K562 (cell line): ENCODE results near the gene RPAP2. TPM values are rescaled to one million over a fixed set of nuclear protein-coding genes. Genes with fewer than 3 reads are reported as not detected.

ENCODE experiments used
- ATF3 ChIP-seq, 2 experiments: fragments of 450-650 bp in 1 of 2; sonication (generic) in 1 of 2; formaldehyde crosslinking in 1 of 2; IDR thresholded peaks in 1 of 2; conservative IDR thresholded peaks in 1 of 2; 2 replicates each; pipeline versions ENCODE4 v1.6.1 to v1.8.1; 2016 to 2023; ENCODE audit warnings: mild to moderate bottlenecking in 2 of 2, moderate library complexity in 2 of 2, inconsistent platforms in 1 of 2, missing genetic modification reagents in 1 of 2
- C11orf30 ChIP-seq: fragments of 450-650 bp; IDR thresholded peaks from 2 replicates; pipeline ENCODE4 v1.6.1; 2016; ENCODE audit warnings: low read depth, mild to moderate bottlenecking
- HDGF ChIP-seq: fragments of 450-650 bp; IDR thresholded peaks from 2 replicates; pipeline ENCODE4 v1.6.1; 2016
- KLF6 ChIP-seq: fragments of 250-450 bp; sonication (Bioruptor Pico); IDR thresholded peaks from 2 replicates; pipeline ENCODE4 v1.4.0; 2020; ENCODE audit warnings: mild to moderate bottlenecking, moderate library complexity, borderline replicate concordance
- MBD2 ChIP-seq: sonication (generic); IDR thresholded peaks from 2 replicates; pipeline ENCODE4 v1.6.1; 2016; ENCODE audit warnings: low read depth, borderline replicate concordance
- MEF2A ChIP-seq: IDR thresholded peaks from 2 replicates; pipeline ENCODE4 v1.6.1; 2011; ENCODE audit warnings: low read depth, mild to moderate bottlenecking, low read length, moderate library complexity; ENCODE audit not compliant: control insufficient read depth
- MTA2 ChIP-seq: fragments of 450-650 bp; IDR thresholded peaks from 2 replicates; pipeline ENCODE4 v1.6.1; 2016; ENCODE audit warnings: low read depth
- MTF1 ChIP-seq: fragments of 250-450 bp; sonication (Bioruptor Pico); IDR thresholded peaks from 2 replicates; pipeline ENCODE4 v1.9.0; 2021; ENCODE audit warnings: moderate library complexity, mild to moderate bottlenecking, inconsistent platforms, borderline replicate concordance
- PBX2 ChIP-seq, 2 experiments: IDR thresholded peaks in 1 of 2; conservative IDR thresholded peaks in 1 of 2; 2 replicates each; pipeline ENCODE4 v1.6.1; 2016; ENCODE audit warnings: low read depth in 2 of 2, mild to moderate bottlenecking in 1 of 2, missing compliant biosample characterization in 1 of 2, missing genetic modification characterization in 1 of 2, moderate library complexity in 1 of 2
- PHF20 ChIP-seq: fragments of 450-650 bp; IDR thresholded peaks from 2 replicates; pipeline ENCODE4 v1.6.1; 2018; ENCODE audit not compliant: partially characterized antibody
- RBM39 ChIP-seq: fragments of 200-400 bp; formaldehyde crosslinking; optimal IDR thresholded peaks from 2 replicates; pipeline ENCODE3; 2018; ENCODE audit warnings: low read depth, low read length
- TGIF2 ChIP-seq: sonication (generic); formaldehyde crosslinking; IDR thresholded peaks from 2 replicates; pipeline ENCODE4 v1.8.1; 2022; ENCODE audit warnings: mild to moderate bottlenecking, missing genetic modification reagents, moderate library complexity
- TRIM24 ChIP-seq, 2 experiments: fragments of 450-650 bp; IDR thresholded peaks; 2 replicates each; pipeline ENCODE4 v1.6.1; 2016
- polyA plus RNA-seq, 8 experiments: library from polyadenylated mRNA; depleted of rRNA in 4 of 8; stranded (reverse) in 5 of 8; unstranded in 3 of 8; fragments of >200 nt; fragmentation: Nextera tagmentation in 2 of 8; fragmentation: Illumina TruSeq in 1 of 8; extraction: Ambion mirVana in 2 of 8; extraction: Trizol in 1 of 8; gene quantifications; 2 replicates each; pipeline versions ENCODE4 v1.2.1 to v1.2.3, GENCODE V29; 2011 to 2014; ENCODE audit warnings: inconsistent platforms in 1 of 8, missing spikeins in 1 of 8
- total RNA-seq, 7 experiments: library from RNA; depleted of rRNA in 6 of 7; stranded (reverse); fragments of >200 nt in 6 of 7; fragmentation: Illumina TruSeq in 2 of 7; extraction: Trizol in 2 of 7; gene quantifications; 2 replicates each; pipeline versions ENCODE4 v1.2.1 to v1.2.3, GENCODE V29; 2011 to 2021; ENCODE audit warnings: low replicate concordance in 1 of 7
- TF ChIP-seq, protein P1 (sequence below): fragments of 450-650 bp; formaldehyde crosslinking; IDR thresholded peaks from 2 replicates; pipeline ENCODE4 v1.4.0; 2020; ENCODE audit warnings: mild to moderate bottlenecking, moderate library complexity
- TF ChIP-seq, protein P2 (sequence below), 2 experiments: fragments of 450-650 bp; IDR thresholded peaks; 2 replicates each; pipeline ENCODE4 v1.6.1; 2018; ENCODE audit warnings: mild to moderate bottlenecking in 2 of 2, low read depth in 1 of 2; ENCODE audit not compliant: partially characterized antibody in 2 of 2
- TF ChIP-seq, protein P3 (sequence below): sonication (generic); formaldehyde crosslinking; IDR thresholded peaks from 2 replicates; pipeline ENCODE4 v1.8.1; 2022; ENCODE audit warnings: missing genetic modification reagents

RPAP2 gene
- total and polyA plus RNA-seq, 9 of the 15 experiments (the other 6 are each of a cell fraction or from before 2014, with no cell fraction given), result 6.2 to 41.7 (median 28.7) TPM

- TF ChIP-seq, protein P1, sequence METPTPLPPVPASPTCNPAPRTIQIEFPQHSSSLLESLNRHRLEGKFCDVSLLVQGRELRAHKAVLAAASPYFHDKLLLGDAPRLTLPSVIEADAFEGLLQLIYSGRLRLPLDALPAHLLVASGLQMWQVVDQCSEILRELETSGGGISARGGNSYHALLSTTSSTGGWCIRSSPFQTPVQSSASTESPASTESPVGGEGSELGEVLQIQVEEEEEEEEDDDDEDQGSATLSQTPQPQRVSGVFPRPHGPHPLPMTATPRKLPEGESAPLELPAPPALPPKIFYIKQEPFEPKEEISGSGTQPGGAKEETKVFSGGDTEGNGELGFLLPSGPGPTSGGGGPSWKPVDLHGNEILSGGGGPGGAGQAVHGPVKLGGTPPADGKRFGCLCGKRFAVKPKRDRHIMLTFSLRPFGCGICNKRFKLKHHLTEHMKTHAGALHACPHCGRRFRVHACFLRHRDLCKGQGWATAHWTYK (CRISPR knock-in tag), result no peak
- TF ChIP-seq MBD2 (no peak), HDGF (no peak), ATF3 (IDR thresholded peaks at IDR 0.05) (peak; percentile 37; the same call in 1 of the 2 replicates), ATF3 (CRISPR knock-in tag; conservative IDR thresholded peaks at IDR 0.05) (no peak), C11orf30 (peak; percentile 73), MEF2A (no peak), TRIM24 (IDR thresholded peaks at IDR 0.05) (peak in 1 of 2 experiments; percentile 52; a peak in 1 of 4 replicates), MTA2 (peak; percentile 91), TGIF2 (no peak), PBX2 (CRISPR knock-in tag; IDR thresholded peaks at IDR 0.05; ENCODE audit: low read depth) (no peak), PBX2 (tag; conservative IDR thresholded peaks at IDR 0.05; ENCODE audit: low read depth) (0 out of 2 replicates have a peak, but pooled peaks have one; percentile 20), RBM39 (no peak), PHF20 (no peak), KLF6 (CRISPR knock-in tag) (no peak), MTF1 (CRISPR knock-in tag) (no peak)
- TF ChIP-seq, protein P2, sequence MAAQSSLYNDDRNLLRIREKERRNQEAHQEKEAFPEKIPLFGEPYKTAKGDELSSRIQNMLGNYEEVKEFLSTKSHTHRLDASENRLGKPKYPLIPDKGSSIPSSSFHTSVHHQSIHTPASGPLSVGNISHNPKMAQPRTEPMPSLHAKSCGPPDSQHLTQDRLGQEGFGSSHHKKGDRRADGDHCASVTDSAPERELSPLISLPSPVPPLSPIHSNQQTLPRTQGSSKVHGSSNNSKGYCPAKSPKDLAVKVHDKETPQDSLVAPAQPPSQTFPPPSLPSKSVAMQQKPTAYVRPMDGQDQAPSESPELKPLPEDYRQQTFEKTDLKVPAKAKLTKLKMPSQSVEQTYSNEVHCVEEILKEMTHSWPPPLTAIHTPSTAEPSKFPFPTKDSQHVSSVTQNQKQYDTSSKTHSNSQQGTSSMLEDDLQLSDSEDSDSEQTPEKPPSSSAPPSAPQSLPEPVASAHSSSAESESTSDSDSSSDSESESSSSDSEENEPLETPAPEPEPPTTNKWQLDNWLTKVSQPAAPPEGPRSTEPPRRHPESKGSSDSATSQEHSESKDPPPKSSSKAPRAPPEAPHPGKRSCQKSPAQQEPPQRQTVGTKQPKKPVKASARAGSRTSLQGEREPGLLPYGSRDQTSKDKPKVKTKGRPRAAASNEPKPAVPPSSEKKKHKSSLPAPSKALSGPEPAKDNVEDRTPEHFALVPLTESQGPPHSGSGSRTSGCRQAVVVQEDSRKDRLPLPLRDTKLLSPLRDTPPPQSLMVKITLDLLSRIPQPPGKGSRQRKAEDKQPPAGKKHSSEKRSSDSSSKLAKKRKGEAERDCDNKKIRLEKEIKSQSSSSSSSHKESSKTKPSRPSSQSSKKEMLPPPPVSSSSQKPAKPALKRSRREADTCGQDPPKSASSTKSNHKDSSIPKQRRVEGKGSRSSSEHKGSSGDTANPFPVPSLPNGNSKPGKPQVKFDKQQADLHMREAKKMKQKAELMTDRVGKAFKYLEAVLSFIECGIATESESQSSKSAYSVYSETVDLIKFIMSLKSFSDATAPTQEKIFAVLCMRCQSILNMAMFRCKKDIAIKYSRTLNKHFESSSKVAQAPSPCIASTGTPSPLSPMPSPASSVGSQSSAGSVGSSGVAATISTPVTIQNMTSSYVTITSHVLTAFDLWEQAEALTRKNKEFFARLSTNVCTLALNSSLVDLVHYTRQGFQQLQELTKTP (IDR thresholded peaks at IDR 0.05; ENCODE audit: low read depth in 1 of 2, partially characterized antibody in 2 of 2), result no peak
- TF ChIP-seq, protein P3, sequence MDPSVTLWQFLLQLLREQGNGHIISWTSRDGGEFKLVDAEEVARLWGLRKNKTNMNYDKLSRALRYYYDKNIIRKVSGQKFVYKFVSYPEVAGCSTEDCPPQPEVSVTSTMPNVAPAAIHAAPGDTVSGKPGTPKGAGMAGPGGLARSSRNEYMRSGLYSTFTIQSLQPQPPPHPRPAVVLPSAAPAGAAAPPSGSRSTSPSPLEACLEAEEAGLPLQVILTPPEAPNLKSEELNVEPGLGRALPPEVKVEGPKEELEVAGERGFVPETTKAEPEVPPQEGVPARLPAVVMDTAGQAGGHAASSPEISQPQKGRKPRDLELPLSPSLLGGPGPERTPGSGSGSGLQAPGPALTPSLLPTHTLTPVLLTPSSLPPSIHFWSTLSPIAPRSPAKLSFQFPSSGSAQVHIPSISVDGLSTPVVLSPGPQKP, result no peak
These were observed 19.1 kb downstream of the RPAP2 start (continued) for GRCh38 chr1:92317836-92318493.
